NCI-H446 (cell line): ENCODE results near the gene IGLL5.
"Not testable (repeated sequence)": the region's sequence is repeated elsewhere in the genome, so short reads cannot be mapped to it uniquely, and the experiment has no call there.

Source experiments
- DNase-seq, 2 experiments: peaks; one replicate each; lab custom pipeline; 2025; lab: John Stamatoyannopoulos, UW

The IGLL5 gene

GRCh38 chr22:22884010-22884887 is 3.4 kb upstream of the IGLL5 start:
- DNase-seq: peak in 1 of 2 experiments; percentile 69

DNA sequence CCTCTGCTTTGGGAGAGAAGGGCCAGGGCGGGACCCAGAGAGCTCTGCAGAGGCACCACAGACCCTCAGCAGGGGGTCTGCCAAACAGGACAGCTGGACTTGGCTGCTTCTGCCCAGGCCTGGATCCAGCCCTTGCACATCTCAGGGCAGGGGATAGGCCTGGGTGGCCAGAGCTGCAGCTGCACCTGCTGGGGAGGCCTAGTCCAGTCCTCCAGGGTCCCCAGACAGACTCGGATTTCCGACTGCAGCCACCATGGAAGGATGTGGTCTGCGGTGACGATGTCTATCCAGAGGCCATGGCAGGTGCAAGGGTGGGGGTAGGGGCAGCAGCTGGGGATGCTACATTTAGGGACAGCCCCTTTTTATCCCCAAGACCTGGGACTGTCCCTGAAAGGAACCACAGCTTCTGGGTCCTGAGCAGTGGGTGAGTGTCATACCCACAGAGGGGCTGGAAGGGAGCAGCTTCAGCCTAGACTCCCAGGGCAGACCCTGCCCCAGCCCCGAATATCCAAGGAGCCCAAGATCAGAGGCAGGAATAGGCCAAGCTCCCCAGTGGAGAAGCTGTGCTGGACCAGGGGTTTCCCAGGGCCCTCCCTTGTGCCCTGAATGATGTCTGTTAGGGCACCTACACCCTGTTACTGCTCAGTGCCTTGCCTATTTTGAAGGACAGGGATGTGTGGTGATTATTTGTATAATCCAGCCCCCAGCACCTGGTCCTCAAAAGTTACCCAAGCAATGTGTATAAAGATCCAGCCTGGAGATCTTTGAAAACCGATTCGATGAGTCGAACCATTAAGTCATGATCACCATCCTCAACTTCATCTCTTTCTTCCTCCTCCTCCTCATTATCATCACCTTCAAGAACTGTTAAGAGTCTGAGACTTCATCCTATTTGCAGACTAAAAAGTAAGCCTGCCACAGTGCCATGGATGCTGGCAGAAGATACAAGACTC is 2.5 kb upstream of the IGLL5 start:
- no peak for DNase-seq

GRCh38 chr22:22886546-22886945 is 1.1 kb upstream of the IGLL5 start:
- no peak for DNase-seq

DNA sequence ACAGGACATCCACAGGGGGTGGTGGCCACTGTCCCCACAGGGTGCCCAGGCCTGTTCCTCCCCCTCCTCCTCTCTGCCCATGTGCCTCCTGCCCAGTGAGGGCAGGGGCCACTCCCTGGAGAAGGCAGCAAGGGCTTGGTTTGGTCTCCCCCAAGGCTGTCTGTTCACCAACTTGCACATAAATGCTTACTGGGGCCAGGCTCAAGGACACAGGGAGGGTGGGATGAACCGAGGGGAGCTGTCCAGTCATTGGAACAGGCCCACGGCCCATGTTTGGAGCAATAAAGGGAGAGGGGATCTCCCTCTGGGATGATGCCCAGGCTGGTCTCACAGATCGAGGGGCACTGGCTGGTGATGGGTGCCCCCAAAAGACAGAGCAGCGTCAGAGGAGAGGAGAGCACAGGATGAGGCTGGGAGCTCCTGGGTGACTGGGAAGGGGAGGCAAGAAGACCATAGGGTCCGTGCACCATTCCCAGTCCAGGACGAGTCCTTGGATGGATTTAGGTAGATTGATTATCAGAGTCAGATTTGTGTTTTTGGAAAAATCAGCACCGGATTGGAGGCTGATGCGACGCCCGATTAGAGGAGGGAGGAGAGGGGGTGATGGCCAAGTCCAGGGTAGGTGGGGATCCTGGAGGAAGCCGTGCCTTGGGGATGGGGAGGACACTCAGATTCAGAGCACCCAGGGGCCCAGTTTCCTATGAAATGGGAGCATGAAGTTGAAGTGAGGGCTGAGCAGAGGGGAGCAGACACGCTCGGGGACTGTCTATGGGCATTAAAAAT is 1.1 kb downstream of the IGLL5 start:
- no peak for DNase-seq

DNA sequence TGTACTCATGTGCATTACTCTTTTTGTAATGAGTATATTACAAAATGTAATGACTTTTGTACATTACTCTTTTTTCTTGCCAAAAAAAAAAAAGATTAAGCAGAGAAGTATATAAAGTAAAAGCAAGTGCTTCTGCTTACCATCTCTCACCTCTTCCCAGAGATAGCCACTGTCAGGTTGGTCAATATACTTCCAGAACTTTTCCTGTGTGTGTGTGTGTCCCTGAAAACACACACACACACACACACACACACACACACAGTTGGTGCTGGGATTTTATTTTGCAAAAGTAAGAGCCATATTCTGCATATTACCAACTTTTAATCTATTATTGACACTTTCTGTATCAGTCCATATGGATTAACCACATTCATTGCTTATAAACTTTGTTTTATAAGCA is 2.5 kb downstream of the IGLL5 start:
- DNase-seq: no peak

DNA sequence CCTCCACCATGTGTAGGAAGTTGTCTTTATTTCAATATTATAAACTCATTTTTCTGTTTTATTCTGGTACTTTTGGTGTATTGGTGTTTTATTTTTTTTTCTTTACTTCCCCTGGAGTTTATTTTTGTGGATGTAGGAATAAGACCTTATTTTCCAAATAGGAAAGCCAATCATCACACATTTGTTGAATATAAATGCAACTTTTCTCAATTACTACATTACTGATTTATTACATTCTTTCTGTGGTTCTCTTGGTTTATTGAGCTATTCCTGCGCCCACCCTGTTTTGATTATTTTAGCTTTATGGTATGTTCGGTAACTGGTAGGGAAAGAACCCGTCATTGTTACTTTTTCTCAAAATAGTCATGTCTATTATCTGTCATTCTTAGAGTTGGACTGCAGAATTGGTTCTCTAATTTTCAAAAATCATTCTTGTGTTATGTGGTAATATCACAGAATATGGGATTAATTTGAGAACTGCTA is 3.6 kb downstream of the IGLL5 start:
- DNase-seq: no peak

DNA sequence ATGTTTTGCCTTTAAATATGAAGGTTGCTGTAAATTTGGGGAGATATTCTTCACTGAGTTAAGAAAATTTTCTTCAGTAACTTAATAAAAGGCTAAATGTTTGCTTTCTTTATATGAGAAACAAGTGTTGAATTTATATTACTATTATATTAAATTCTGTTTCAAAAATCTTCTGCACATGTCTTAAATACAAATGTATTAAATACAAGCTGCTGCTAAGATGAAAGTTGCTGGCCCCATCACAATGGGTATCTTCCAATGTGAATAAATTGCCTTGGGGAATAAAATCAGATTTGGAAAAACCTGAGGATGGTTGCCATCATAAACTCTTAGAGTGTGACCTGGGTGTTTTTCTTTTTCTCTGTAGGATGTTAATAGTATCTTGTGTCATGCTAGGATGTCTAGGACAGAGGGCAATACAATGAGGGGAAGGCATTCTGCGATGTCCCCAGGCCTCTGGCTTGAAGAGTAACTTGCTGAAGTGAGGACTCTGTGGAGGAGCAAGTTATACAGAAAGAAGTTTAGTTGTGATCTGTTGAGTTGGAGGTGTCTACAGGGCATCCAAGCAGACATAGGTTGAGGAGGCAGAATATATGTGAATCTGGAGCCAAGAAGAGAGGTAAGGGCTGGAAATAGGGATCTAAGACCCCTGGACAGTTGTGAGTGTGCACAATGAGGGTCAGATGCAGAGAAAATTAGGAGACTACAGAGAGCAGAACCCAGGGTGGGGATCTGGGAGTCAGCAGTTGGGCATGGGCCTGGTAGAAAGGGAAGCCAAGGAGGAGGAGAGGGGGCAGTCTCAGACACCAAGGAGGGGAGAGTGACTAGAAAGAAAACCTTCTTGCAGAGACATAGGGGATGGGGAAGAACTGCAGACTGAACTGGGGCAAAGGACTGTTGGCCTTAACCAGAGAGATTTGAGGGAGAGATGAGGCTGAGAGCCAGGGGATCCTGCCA is 4.8 kb downstream of the IGLL5 start:
- no peak for DNase-seq

GRCh38 chr22:22893077-22893805 is 5.6 kb downstream of the IGLL5 start:
- DNase-seq: no peak

- no peak for DNase-seq
Measured at GRCh38 chr22:22893891-22894739, 6.5 kb downstream of the IGLL5 start.

DNA sequence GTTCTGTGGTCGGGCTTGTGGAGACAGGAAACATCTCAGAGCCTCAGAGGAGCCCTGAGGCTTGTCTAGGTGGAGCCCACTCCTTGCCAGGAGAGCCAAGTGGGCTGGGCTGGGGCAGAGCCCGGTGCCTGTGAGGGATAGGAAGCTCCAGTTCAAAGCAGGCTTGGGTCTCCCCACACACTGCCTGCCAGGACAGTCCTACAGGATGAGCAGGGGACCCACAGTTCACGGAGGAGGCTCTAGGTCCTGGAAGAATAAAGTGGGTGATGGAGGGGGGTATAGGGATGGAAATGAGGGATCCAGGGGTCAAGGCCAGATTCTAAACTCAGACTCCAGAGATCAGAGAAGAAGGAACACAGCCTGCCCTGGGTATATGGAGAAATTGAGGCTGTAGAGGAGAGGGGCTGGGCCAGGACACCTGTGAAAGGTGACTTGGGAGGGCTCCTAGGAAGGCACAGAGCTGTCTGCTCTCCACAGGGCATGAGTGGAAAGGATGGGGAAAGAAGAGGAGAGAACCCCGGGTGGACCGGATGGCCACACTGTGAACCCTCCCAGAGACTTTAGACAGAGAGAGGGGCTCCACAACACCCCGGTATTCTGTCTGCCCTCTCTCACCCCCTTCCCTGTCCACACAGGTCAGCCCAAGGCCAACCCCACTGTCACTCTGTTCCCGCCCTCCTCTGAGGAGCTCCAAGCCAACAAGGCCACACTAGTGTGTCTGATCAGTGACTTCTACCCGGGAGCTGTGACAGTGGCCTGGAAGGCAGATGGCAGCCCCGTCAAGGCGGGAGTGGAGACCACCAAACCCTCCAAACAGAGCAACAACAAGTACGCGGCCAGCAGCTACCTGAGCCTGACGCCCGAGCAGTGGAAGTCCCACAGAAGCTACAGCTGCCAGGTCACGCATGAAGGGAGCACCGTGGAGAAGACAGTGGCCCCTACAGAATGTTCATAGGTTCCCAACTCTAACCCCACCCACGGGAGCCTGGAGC is 7.4 kb downstream of the IGLL5 start:
- no peak for DNase-seq

- DNase-seq: no peak
Measured at GRCh38 chr22:22895776-22896445, 8.3 kb downstream of the IGLL5 start.

GRCh38 chr22:22896601-22897000 is 9.0 kb downstream of the IGLL5 start:
- DNase-seq: no peak

DNA sequence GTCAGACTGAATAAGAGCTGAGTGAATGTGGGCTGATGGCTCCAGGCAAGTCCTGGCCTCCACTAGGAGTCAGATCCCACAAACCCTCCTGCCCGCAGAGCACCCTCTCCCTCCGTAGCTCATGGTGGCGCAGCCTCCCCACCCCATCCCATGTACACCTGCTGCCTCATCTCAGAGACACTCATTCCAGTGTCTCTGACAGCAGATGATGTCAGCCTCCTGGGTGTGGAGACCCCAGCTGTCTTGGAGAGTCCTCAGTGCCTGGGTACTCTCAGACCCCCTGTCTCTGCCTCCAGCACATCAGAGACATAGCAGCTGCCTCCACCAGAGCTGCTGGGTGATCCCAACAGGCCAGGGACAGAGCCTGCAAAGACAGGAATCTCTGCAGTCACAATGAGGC is 9.5 kb downstream of the IGLL5 start:
- DNase-seq: no peak

DNA sequence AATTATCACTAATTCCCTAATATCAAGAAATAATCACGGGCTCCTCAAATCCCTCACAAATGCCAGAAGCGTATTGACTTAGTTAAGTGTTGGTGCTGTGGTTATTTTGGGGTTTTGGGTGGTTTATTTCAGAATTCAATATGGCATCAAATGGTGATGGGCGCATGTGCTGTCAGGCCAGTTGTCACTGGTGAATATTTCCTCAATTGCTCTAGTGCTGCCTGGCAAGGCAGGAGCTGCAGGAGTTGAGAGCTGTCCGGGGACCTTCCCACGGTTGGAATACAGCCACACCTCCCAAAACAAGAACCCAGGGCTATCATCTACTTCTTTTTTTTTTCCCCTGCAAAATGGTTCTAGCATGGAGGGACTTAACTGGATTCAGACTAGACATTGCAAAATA is 10.3 kb downstream of the IGLL5 start:
- no peak for DNase-seq

GRCh38 chr22:22898411-22898950 is 10.9 kb downstream of the IGLL5 start:
- not testable (repeated sequence) for DNase-seq

- DNase-seq: not testable (repeated sequence)
Measured at GRCh38 chr22:22899342-22900080, 11.9 kb downstream of the IGLL5 start.
